HEK293 (cell line): Measurements from ENCODE around the gene MED10.

Experiments
- BCL11A ChIP-seq: fragments of 450-650 bp; formaldehyde crosslinking; IDR thresholded peaks from 2 replicates; pipeline ENCODE4 v1.5.1; 2016; ENCODE audit warnings: low read depth, missing biosample characterization, missing genetic modification characterization
- CTCF ChIP-seq: fragments of 450-650 bp; formaldehyde crosslinking; IDR thresholded peaks from 2 replicates; pipeline ENCODE4 v1.5.1; 2016; ENCODE audit warnings: missing biosample characterization, missing genetic modification characterization
- HOXD13 ChIP-seq: sonication (generic); formaldehyde crosslinking; IDR thresholded peaks from 2 replicates; pipeline ENCODE4 v1.8.0; 2022; ENCODE audit warnings: missing genetic modification reagents, borderline replicate concordance
- KLF1 ChIP-seq: fragments of 450-650 bp; formaldehyde crosslinking; IDR thresholded peaks from 2 replicates; pipeline ENCODE4 v1.5.1; 2016; ENCODE audit warnings: missing biosample characterization, missing genetic modification characterization
- PRDM10 ChIP-seq: fragments of 450-650 bp; formaldehyde crosslinking; IDR thresholded peaks from 2 replicates; pipeline ENCODE4 v1.5.1; 2016; ENCODE audit warnings: missing biosample characterization, missing genetic modification characterization
- ZBTB20 ChIP-seq: fragments of 450-650 bp; formaldehyde crosslinking; IDR thresholded peaks from 2 replicates; pipeline ENCODE4 v1.5.1; 2016; ENCODE audit warnings: missing biosample characterization, missing genetic modification characterization
- ZFP3 ChIP-seq: fragments of 450-650 bp; formaldehyde crosslinking; IDR thresholded peaks from 2 replicates; pipeline ENCODE4 v1.5.1; 2016; ENCODE audit warnings: low read depth, missing biosample characterization, missing genetic modification characterization
- ZNF114 ChIP-seq: fragments of 450-650 bp; formaldehyde crosslinking; IDR thresholded peaks from 2 replicates; pipeline ENCODE4 v1.5.0; 2017; ENCODE audit warnings: missing biosample characterization, missing genetic modification characterization
- ZNF184 ChIP-seq: fragments of 450-650 bp; IDR thresholded peaks from 2 replicates; pipeline ENCODE4 v1.5.1; 2018; ENCODE audit warnings: missing biosample characterization, mild to moderate bottlenecking, missing genetic modification characterization
- ZNF274 ChIP-seq, 2 experiments: fragments of 200-500 bp in 1 of 2; fragments of 450-650 bp in 1 of 2; sonication (Bioruptor generic) in 1 of 2; formaldehyde crosslinking in 1 of 2; IDR thresholded peaks; 2 replicates each; pipeline versions ENCODE4 v1.5.1 to v1.6.1; 2014 to 2016; ENCODE audit warnings: borderline replicate concordance in 1 of 2, inconsistent platforms in 1 of 2, low read length in 1 of 2, missing biosample characterization in 1 of 2, missing genetic modification characterization in 1 of 2
- ZNF529 ChIP-seq: fragments of 450-650 bp; formaldehyde crosslinking; IDR thresholded peaks from 2 replicates; pipeline ENCODE4 v1.5.1; 2017; ENCODE audit warnings: missing genetic modification characterization, missing biosample characterization; ENCODE audit not compliant: insufficient replicate concordance
- ZNF558 ChIP-seq: fragments of 450-650 bp; formaldehyde crosslinking; IDR thresholded peaks from 2 replicates; pipeline ENCODE4 v1.5.1; 2016; ENCODE audit warnings: missing biosample characterization, missing genetic modification characterization
- ZNF664 ChIP-seq: fragments of 450-650 bp; formaldehyde crosslinking; IDR thresholded peaks from 2 replicates; pipeline ENCODE4 v1.5.1; 2016; ENCODE audit warnings: missing biosample characterization, missing genetic modification characterization
- TF ChIP-seq, protein P1 (sequence below): fragments of 450-650 bp; formaldehyde crosslinking; IDR thresholded peaks from 2 replicates; pipeline ENCODE4 v1.5.1; 2016; ENCODE audit warnings: missing biosample characterization, missing genetic modification characterization

DNA sequence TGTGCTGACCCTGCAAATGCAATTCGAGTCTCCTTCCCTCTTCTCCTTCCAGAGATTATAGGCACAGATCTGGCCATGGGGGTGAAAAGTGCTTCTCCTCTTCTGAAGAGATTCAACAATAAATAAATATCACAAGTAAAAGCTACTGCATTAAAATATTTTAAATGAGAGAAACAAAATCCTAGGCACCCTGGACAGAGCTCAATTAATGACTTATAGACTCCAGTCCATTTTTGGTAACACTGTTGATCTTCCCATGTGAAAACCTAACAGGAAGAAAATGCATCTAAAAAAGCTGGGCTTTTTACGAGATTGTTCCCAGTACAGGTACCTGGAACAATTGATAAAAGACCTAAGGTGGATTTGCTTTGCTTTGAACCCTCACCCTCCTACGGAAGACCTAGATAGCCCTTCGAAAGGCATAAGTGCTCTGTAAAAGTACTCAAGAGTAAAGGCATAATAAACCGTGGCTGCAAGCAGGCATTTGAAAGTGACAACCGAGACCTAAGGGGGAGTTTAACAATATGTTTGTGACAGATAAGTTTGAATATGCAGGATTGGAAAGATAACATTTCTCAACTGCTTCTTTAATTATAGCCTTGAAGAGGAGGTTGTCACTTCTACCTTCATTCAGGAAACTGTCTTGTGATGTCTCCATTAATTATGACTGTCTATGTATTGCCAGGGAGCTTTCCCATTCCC is 29.4 kb upstream of the MED10 start:
- TF ChIP-seq CTCF (tag by site-specific recombination) = no peak
- no peak for TF ChIP-seq ZFP3 (tag by site-specific recombination)
- TF ChIP-seq ZNF558 (tag by site-specific recombination) = no peak
- TF ChIP-seq ZNF274 (IDR thresholded peaks at IDR 0.05; ENCODE audit: low read length) = no peak
- no peak for TF ChIP-seq ZNF274 (tag by site-specific recombination; IDR thresholded peaks at IDR 0.05; ENCODE audit: borderline replicate concordance)
- TF ChIP-seq HOXD13 (CRISPR knock-in tag) = no peak
- no peak for TF ChIP-seq BCL11A
- TF ChIP-seq ZBTB20 = no peak
- no peak for TF ChIP-seq ZNF664
- TF ChIP-seq PRDM10 (tag by site-specific recombination) = no peak
- TF ChIP-seq KLF1 = no peak
- TF ChIP-seq ZNF184 = no peak
- no peak for TF ChIP-seq ZNF114
- TF ChIP-seq, protein P1, sequence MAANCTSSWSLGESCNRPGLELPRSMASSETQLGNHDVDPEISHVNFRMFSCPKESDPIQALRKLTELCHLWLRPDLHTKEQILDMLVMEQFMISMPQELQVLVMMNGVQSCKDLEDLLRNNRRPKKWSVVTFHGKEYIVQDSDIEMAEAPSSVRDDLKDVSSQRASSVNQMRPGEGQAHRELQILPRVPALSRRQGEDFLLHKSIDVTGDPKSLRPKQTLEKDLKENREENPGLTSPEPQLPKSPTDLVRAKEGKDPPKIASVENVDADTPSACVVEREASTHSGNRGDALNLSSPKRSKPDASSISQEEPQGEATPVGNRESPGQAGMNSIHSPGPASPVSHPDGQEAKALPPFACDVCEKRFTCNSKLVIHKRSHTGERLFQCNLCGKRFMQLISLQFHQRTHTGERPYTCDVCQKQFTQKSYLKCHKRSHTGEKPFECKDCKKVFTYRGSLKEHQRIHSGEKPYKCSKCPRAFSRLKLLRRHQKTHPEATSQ (tag by site-specific recombination) = no peak
- TF ChIP-seq ZNF529 (tag by site-specific recombination) = no peak
